Fibroblast of skin of right biceps (primary cell): ENCODE data around the gene FANCC.

Source experiments
- DNase-seq: peaks from one replicate; pipeline ENCODE4 v3.0.0-alpha.2; 2013

FANCC gene

DNA sequence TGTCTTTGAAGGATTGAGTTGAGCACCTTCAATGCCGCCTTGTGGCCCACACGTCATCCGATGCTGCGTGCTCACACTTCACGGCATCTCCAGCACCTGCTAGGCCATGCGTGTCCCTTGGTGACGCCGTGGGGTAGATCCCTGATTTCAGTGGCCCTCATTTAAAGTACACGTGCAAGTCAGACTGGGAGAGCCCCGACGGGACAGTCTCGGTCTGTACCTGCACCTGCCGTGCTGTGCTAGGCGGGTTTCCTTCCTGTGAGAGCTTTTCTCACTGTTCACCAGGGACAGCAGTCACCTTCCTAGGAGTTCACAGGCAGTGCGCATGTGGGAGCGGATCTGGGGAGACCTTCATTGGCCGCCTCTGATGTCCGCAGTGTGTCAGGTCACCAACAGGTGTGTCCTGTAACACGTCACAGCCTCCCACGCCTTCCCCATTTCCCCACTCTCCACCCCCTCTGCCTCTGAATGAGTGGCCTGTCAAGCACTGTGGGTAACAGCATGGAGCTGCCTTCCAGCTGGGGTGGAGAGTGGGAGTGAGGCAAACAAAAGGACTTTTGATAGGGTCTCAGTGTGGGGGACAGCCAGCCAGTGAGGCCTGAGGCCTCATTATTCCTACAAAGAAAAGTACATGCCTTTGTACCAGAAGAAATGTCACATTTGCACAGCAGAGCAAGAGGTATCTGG lies 236.4 kb downstream of the FANCC start:
- DNase-seq, result no peak

DNA sequence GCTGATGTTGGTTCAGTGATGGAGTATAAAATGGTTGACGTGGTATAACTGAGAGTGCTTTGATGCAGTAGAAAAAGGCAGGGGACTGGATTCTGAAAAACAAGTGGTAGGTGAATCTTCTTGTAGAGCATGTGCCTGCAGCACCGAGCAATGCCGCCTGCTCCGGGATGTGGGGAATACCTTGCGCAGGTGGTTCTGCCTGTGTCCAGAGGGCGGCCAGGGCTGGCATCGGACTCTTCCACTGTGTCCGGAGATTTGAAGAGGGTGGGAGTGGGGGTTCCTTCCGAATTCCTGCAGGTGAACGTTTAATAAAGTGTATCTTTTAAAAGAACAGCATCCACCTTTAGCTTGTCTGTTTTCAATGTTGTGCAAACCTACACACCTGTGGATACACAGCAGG lies 238.0 kb downstream of the FANCC start:
- no peak for DNase-seq

DNA sequence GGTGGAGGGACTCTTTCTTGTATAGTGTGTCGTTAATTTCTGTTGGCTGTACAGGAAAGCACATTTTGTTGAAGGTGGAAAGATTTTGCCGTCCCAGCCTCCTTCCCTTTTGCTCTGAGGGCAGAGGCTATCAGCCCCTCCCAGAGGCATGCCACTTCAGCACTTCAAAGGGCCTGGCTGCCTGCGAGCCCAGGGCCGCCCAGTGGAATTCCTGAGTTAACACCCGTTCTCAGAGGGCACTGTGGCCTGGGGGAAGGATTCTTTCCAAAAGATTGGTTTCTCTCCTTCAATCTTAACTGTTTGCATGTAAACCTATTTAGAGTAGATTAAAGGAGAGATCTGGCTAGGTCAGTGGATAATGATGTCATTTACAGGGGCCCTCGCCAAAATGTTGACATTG lies 238.6 kb downstream of the FANCC start:
- no peak for DNase-seq

DNA sequence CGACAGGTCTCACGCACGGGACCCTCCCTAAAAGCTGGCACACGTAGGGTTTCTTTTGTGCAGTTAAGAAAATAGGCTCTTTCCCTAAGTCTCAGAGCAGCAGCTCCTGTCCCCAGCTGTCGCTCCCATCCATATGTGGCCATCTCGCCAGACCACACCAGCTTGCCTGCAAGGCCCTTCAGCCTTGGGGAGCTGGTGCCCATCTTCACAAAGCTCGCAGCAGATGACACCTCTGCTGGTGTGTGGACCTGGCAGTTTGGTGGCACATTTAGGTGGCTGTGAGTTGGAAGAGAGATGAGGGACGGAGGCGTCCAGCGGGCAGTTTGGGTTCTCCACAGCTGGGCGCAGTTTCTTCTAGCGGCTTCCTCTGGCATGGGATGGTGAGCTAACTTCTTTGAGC lies 239.0 kb downstream of the FANCC start:
- no peak for DNase-seq

- no peak for DNase-seq
Measured at GRCh38 chr9:95077766-95078370, 239.6 kb downstream of the FANCC start.

GRCh38 chr9:95077053-95077765 lies 240.3 kb downstream of the FANCC start:
- DNase-seq, result no peak

DNA sequence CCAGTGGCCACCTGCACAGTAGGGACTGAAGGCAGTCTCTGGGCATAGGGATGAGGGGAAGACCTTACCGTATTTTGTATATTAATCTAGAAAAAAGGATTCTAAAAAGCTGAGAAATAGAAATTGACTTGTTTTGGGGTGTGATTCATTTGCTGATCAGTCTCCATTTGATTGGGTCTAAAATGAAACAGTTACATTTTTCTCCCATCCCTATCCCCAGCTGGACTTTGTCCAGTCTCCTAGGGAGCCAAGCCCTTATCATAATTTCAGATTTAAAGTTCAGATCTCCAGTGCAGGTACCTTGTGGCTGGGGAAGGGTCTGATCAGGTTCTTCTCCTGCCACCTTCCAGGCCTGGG lies 240.8 kb downstream of the FANCC start:
- no peak for DNase-seq

GRCh38 chr9:95075700-95076099 lies 241.8 kb downstream of the FANCC start:
- DNase-seq, result no peak

- no peak for DNase-seq
Measured at GRCh38 chr9:95074632-95075031, 242.9 kb downstream of the FANCC start.

DNA sequence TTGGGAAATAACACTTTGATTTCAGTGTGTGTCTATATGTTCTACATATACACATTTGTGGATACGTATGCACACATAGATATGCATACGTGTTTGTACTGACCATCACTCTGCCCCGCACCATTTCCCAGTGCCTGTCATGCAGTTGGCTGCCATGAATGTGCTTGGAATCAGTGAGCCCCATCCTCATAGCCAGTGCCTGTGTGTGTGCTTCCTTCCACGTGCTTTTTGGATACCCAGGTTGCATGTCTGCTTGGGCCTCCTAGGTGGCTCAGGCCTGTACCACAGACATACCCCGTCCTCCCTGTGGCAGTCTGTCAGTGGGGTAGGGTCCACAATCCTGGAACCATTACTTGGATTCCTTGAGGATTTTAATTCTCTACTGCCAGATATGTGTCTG lies 243.6 kb downstream of the FANCC start:
- DNase-seq, result no peak

DNA sequence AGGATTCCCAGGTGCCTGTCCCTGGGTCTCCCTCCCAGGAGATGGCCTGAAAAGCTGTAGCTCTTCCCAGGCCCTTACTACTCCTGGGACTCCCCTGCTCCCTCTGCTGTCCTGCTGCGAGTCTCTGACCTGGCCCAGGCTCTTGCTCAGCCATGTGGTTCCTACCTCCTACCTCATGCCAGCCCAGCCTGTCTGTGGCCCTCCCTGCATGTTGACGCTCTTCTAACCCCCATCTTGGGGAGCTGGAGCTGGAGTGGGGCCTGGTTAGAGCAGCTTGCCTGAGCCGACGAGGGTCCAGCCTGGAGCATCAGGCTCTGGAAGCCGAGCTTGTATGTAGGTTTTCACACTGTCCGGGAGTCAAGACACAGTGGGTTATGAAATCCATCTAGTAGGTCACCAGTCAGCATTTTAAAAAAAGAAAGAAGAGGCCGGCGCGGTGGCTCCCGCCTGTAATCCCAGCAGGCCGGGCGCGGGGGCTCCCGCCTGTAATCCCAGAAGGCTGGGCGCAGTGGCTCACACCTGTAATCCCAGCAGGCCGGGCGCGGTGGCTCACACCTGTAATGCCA lies 244.4 kb downstream of the FANCC start:
- no peak for DNase-seq

- no peak for DNase-seq
Measured at GRCh38 chr9:95071925-95072324, 245.6 kb downstream of the FANCC start.

- DNase-seq, result no peak
Measured at GRCh38 chr9:95071450-95071849, 246.1 kb downstream of the FANCC start.

DNA sequence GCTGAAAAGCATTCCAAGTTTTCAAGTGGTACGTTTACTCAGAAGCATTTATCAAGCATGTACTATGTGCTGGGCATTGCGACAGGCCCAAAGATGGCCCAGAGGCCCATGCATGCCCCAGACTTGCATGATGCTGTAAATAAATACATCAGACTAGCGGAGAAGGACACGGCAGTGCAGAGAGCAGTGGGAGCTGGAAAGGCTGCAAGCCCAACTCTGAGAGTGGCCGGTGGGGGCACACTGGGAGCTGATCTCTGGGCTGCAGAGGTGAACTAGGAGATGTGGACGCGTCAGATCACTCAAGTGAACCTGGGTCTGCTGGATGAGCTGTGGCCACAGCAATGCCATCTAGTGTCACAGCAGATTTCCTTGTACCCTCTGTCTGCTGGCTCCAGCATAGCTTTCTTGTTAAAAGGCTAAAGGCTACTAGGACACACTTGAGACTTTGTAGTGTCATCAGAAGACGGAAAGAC lies 246.9 kb downstream of the FANCC start:
- no peak for DNase-seq

- no peak for DNase-seq
Measured at GRCh38 chr9:95067897-95068296, 249.6 kb downstream of the FANCC start.

DNA sequence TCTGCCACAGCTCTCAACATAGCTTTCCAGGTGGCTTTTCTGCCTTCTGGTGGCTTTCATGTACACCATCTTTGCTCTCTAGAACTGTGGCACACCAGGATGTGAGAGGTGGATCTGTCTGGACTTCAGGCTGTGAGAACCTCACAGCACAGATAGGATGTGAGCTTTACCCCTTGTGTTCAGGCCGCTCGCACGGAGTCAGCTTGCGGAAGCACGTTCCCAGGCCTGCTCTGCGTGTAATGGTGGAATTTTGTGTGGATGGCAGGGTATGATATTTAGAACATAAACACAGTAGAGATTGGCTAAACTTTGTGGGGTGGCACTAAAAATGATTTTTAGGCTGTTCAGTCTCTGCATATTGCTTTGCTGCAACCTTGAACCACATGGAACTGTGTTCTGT lies 250.5 kb downstream of the FANCC start:
- no peak for DNase-seq

GRCh38 chr9:95065224-95065623 lies 252.3 kb downstream of the FANCC start:
- no peak for DNase-seq

- no peak for DNase-seq
Measured at GRCh38 chr9:95063300-95063699, 254.2 kb downstream of the FANCC start.

GRCh38 chr9:95062596-95063065 lies 254.9 kb downstream of the FANCC start:
- DNase-seq, result no peak

- no peak for DNase-seq
Measured at GRCh38 chr9:95061916-95062595, 255.5 kb downstream of the FANCC start.

DNA sequence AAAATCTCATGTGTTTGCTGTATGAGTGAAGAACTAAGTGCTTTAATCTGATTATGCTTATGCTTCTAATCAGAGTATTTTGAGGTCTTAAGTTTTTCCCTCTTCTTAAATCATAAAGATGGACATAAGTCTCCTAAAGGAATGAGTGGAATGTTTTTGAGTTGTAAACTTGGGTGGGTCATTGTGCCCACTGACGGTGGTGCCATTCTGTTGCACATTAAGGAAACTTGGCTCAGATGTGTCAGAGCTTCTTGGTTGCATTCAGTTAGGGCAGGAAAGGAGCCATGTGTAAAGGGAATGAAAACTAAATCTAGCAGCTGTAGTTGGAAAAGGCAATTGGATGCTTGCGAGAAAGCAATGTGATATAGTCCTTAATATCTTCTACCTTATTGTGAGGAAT lies 256.6 kb downstream of the FANCC start:
- DNase-seq, result no peak

GRCh38 chr9:95060234-95060633 lies 257.3 kb downstream of the FANCC start:
- DNase-seq, result no peak

- DNase-seq, result peak; percentile 50
Measured at GRCh38 chr9:95058795-95059386, 258.6 kb downstream of the FANCC start.
